AG04450 (cell line): ENCODE measurements around the gene EDN1. TPM values are rescaled to one million over a fixed set of nuclear protein-coding genes. Genes with fewer than 3 reads are reported as not detected.

Experiments used
- CTCF ChIA-PET: fragments of 300-600, 350-600 bp; formaldehyde crosslinking; extraction: SDS; loops from one replicate; lab custom pipeline; 2022; ENCODE audit warnings: antibody characterized with exemption, inconsistent platforms; lab: Charles Lee
- POLR2A ChIA-PET: fragments of 350-600 bp; formaldehyde crosslinking; extraction: SDS; loops from one replicate; lab custom pipeline; 2021; ENCODE audit warnings: antibody characterized with exemption, inconsistent platforms; lab: Yijun Ruan, JAX
- DNase-seq: peaks from one replicate; pipeline ENCODE4 v3.0.0-alpha.2; 2011; ENCODE audit warnings: low read depth, low spot score
- H3K27ac ChIP-seq: one replicate; pipeline ENCODE4 v1.5.1; 2012; ENCODE audit warnings: low read depth, low read length, control low read depth
- H3K27me3 ChIP-seq: one replicate; pipeline ENCODE4 v1.6.0; 2012; ENCODE audit warnings: low read length; ENCODE audit not compliant: control insufficient read depth, insufficient read depth
- H3K4me3 ChIP-seq: 2 replicates; pipeline ENCODE4 v1.5.1; 2011; ENCODE audit warnings: mild to moderate bottlenecking, low read depth, low read length, control low read depth
- H3K9me3 ChIP-seq: 2 replicates; pipeline ENCODE4 v1.5.1; 2012; ENCODE audit warnings: low read length; ENCODE audit not compliant: control insufficient read depth, insufficient read depth
- CTCF ChIP-seq: IDR thresholded peaks from 2 replicates; pipeline ENCODE4 v1.5.1; 2011; ENCODE audit warnings: low read depth, low read length, control low read depth, inconsistent platforms
- polyA plus RNA-seq: library from polyadenylated mRNA; depleted of rRNA; stranded (reverse); fragments of >200 nt; gene quantifications from 2 replicates; pipeline ENCODE4 v1.2.3, GENCODE V29; 2011

Gene EDN1
- polyA plus RNA-seq, 1 experiment, result 2.1 TPM

GRCh38 chr6:12335717-12336116 is 45.6 kb downstream of the EDN1 start:
- CTCF ChIA-PET, result interaction anchor here (2.0 kb wide), 1 partner anchor 268 kb away, joined by 7 read pairs; no protein-coding TSS in a partner anchor
- Histone ChIP-seq H3K9me3 (no peaks in the 10 kb centered on the region; the same call in 1 of the 2 replicates), H3K27me3 (no peaks in the 10 kb centered on the region), H3K4me3 (no peak overlapping the region), H3K27ac (no peak overlapping the region)
- POLR2A ChIA-PET, result no interaction called here
- no peak for DNase-seq
- no peak for TF ChIP-seq CTCF

- Histone ChIP-seq H3K27me3 (no peaks in the 10 kb centered on the region), H3K27ac (no peak overlapping the region), H3K9me3 (no peaks in the 10 kb centered on the region; the same call in 1 of the 2 replicates), H3K4me3 (no peak overlapping the region)
- ChIA-PET POLR2A (no interaction called here), CTCF (interaction anchor here (2.0 kb wide), 1 partner anchor 267 kb away, joined by 7 read pairs; no protein-coding TSS in a partner anchor)
- no peak for TF ChIP-seq CTCF
- DNase-seq, result no peak
These were observed 46.2 kb downstream of the EDN1 start for GRCh38 chr6:12336121-12336971.

GRCh38 chr6:12339022-12339421 is 48.9 kb downstream of the EDN1 start:
- CTCF ChIA-PET, result no interaction called here
- no peak for TF ChIP-seq CTCF
- POLR2A ChIA-PET, result no interaction called here
- Histone ChIP-seq H3K27ac (no peak overlapping the region), H3K9me3 (no peaks in the 10 kb centered on the region; the same call in 1 of the 2 replicates), H3K4me3 (no peak overlapping the region), H3K27me3 (no peaks in the 10 kb centered on the region)
- DNase-seq, result no peak

- DNase-seq, result no peak
- ChIA-PET POLR2A (no interaction called here), CTCF (no interaction called here)
- Histone ChIP-seq H3K27me3 (no peaks in the 10 kb centered on the region), H3K9me3 (no peaks in the 10 kb centered on the region; the same call in 1 of the 2 replicates), H3K4me3 (no peak overlapping the region), H3K27ac (no peak overlapping the region)
- no peak for TF ChIP-seq CTCF
These were observed 49.8 kb downstream of the EDN1 start for GRCh38 chr6:12339808-12340487.

- Histone ChIP-seq H3K9me3 (no peaks in the 10 kb centered on the region; the same call in 1 of the 2 replicates), H3K4me3 (no peak overlapping the region), H3K27ac (no peak overlapping the region), H3K27me3 (no peaks in the 10 kb centered on the region)
- ChIA-PET CTCF (no interaction called here), POLR2A (no interaction called here)
- TF ChIP-seq CTCF, result no peak
- no peak for DNase-seq
These were observed 50.3 kb downstream of the EDN1 start for GRCh38 chr6:12340488-12340818.
